H9 (cell line): ENCODE results near the gene DHX30. TPM values are rescaled to one million over a fixed set of nuclear protein-coding genes. Genes with fewer than 3 reads are reported as not detected.

Experiments used
- DNase-seq: peaks from one replicate; pipeline ENCODE4 v3.0.0-alpha.2; 2017
- H2AFZ ChIP-seq: one replicate; pipeline ENCODE4 v1.6.1; 2013; ENCODE audit warnings: mild to moderate bottlenecking, low read length, control low read depth, moderate library complexity
- H2AK5ac ChIP-seq: 2 replicates; pipeline ENCODE4 v1.6.1; 2013; ENCODE audit warnings: low read length, control low read depth, mixed read lengths; ENCODE audit not compliant: insufficient read length
- H2BK120ac ChIP-seq: one replicate; pipeline ENCODE4 v1.6.1; 2013; ENCODE audit warnings: low read depth, mild to moderate bottlenecking, low read length, control low read depth, inconsistent platforms; ENCODE audit not compliant: poor library complexity, severe bottlenecking
- H2BK12ac ChIP-seq: 2 replicates; pipeline ENCODE4 v1.6.1; 2013; ENCODE audit warnings: low read length, control low read depth, mixed read lengths, low read depth; ENCODE audit not compliant: insufficient read length
- H2BK15ac ChIP-seq: 2 replicates; pipeline ENCODE4 v1.6.1; 2013; ENCODE audit warnings: low read depth, low read length, control low read depth
- H2BK20ac ChIP-seq: one replicate; pipeline ENCODE4 v1.6.1; 2013; ENCODE audit warnings: low read depth, mild to moderate bottlenecking, low read length, control low read depth, inconsistent platforms; ENCODE audit not compliant: poor library complexity, severe bottlenecking
- H2BK5ac ChIP-seq: 2 replicates; pipeline ENCODE4 v1.6.1; 2013; ENCODE audit warnings: low read length, control low read depth, mixed read lengths; ENCODE audit not compliant: insufficient read length
- H3K14ac ChIP-seq: 2 replicates; pipeline ENCODE4 v1.6.1; 2013; ENCODE audit warnings: low read length, control low read depth; ENCODE audit not compliant: insufficient read depth
- H3K18ac ChIP-seq: 2 replicates; pipeline ENCODE4 v1.6.1; 2013; ENCODE audit warnings: low read depth, mild to moderate bottlenecking, mixed read lengths, low read length, control low read depth; ENCODE audit not compliant: insufficient read length
- H3K23ac ChIP-seq: 2 replicates; pipeline ENCODE4 v1.6.1; 2013; ENCODE audit warnings: low read length, control low read depth, mixed read lengths, low read depth; ENCODE audit not compliant: insufficient read length
- H3K23me2 ChIP-seq: 2 replicates; pipeline ENCODE4 v1.6.1; 2013; ENCODE audit warnings: low read depth, mild to moderate bottlenecking, mixed read lengths, low read length, control low read depth; ENCODE audit not compliant: insufficient read length, poor library complexity, severe bottlenecking
- H3K27ac ChIP-seq: 2 replicates; pipeline ENCODE4 v1.5.1; 2013; ENCODE audit warnings: low read length, control low read depth, mixed read lengths, low read depth; ENCODE audit not compliant: insufficient read length
- H3K27me3 ChIP-seq: 2 replicates; pipeline ENCODE4 v1.6.1; 2013; ENCODE audit warnings: low read length, control low read depth, inconsistent platforms; ENCODE audit not compliant: insufficient read depth
- H3K4ac ChIP-seq: 2 replicates; pipeline ENCODE4 v1.6.1; 2013; ENCODE audit warnings: low read depth, mild to moderate bottlenecking, control low read depth, inconsistent platforms, low read length, moderate library complexity
- H3K4me1 ChIP-seq: 2 replicates; pipeline ENCODE4 v1.6.1; 2013; ENCODE audit warnings: low read length, control low read depth, inconsistent platforms; ENCODE audit not compliant: insufficient read depth
- H3K4me2 ChIP-seq: 2 replicates; pipeline ENCODE4 v1.6.1; 2013; ENCODE audit warnings: low read length, control low read depth, mixed read lengths; ENCODE audit not compliant: insufficient read length, insufficient read depth
- H3K56ac ChIP-seq: 2 replicates; pipeline ENCODE4 v1.6.1; 2013; ENCODE audit warnings: low read depth, mild to moderate bottlenecking, mixed read lengths, low read length, control low read depth; ENCODE audit not compliant: insufficient read length
- H3K79me1 ChIP-seq: 2 replicates; pipeline ENCODE4 v1.6.1; 2013; ENCODE audit warnings: low read depth, mild to moderate bottlenecking, moderate library complexity, low read length, control low read depth, inconsistent platforms; ENCODE audit not compliant: insufficient read depth, poor library complexity, severe bottlenecking
- H3K79me2 ChIP-seq: 2 replicates; pipeline ENCODE4 v1.6.1; 2013; ENCODE audit warnings: low read length, control low read depth, inconsistent platforms; ENCODE audit not compliant: insufficient read depth
- H3K9ac ChIP-seq: 2 replicates; pipeline ENCODE4 v1.6.1; 2013; ENCODE audit warnings: low read length, control low read depth, mixed read lengths; ENCODE audit not compliant: insufficient read length; ENCODE audit errors: extremely low read depth
- H3K9me3 ChIP-seq: one replicate; pipeline ENCODE4 v1.6.1; 2013; ENCODE audit warnings: low read depth, low read length, inconsistent platforms; ENCODE audit not compliant: control insufficient read depth
- H3T11ph ChIP-seq: one replicate; pipeline ENCODE4 v1.6.1; 2013; ENCODE audit warnings: mild to moderate bottlenecking, low read length, control low read depth, inconsistent platforms
- H4K20me1 ChIP-seq: one replicate; pipeline ENCODE4 v1.6.1; 2013; ENCODE audit not compliant: control insufficient read depth, insufficient read length, insufficient read depth
- H4K5ac ChIP-seq: 2 replicates; pipeline ENCODE4 v1.6.1; 2013; ENCODE audit warnings: low read depth, mild to moderate bottlenecking, mixed read lengths, low read length, control low read depth; ENCODE audit not compliant: insufficient read length
- H4K8ac ChIP-seq: replicated peaks from 2 replicates; pipeline ENCODE4 v1.6.1; 2013; ENCODE audit warnings: low read length, control low read depth, mixed read lengths, low read depth; ENCODE audit not compliant: insufficient read length
- H4K91ac ChIP-seq: 2 replicates; pipeline ENCODE4 v1.6.1; 2013; ENCODE audit warnings: low read depth, mild to moderate bottlenecking, moderate library complexity, mixed read lengths, low read length, control low read depth; ENCODE audit not compliant: insufficient read length
- H3K27ac Mint-ChIP-seq, 3 experiments: 2 replicates in 2 of 3; 3 replicates in 1 of 3; pipeline ENCODE4 v1.8.0; 2020 to 2021; ENCODE audit warnings: mixed read lengths in 3 of 3, mild to moderate bottlenecking in 1 of 3, moderate library complexity in 1 of 3
- H3K27me3 Mint-ChIP-seq: 2 replicates; pipeline ENCODE4 v1.8.0; 2021; ENCODE audit warnings: low read depth, mild to moderate bottlenecking, moderate library complexity, mixed read lengths
- H3K36me3 Mint-ChIP-seq, 3 experiments: 2 replicates in 2 of 3; 3 replicates in 1 of 3; pipeline ENCODE4 v1.8.0; 2020 to 2021; ENCODE audit warnings: low read depth in 3 of 3, mixed read lengths in 3 of 3; ENCODE audit not compliant: insufficient read depth in 1 of 3
- H3K4me1 Mint-ChIP-seq, 2 experiments: 2 replicates each; pipeline ENCODE4 v1.8.0; 2020; ENCODE audit warnings: mixed read lengths in 2 of 2
- H3K4me3 Mint-ChIP-seq, 2 experiments: 2 replicates in 1 of 2; 3 replicates in 1 of 2; pipeline ENCODE4 v1.8.0; 2020 to 2021; ENCODE audit warnings: mild to moderate bottlenecking in 2 of 2, mixed read lengths in 2 of 2, moderate library complexity in 1 of 2
- H3K9me3 Mint-ChIP-seq, 2 experiments: 2 replicates in 1 of 2; 3 replicates in 1 of 2; pipeline ENCODE4 v1.8.0; 2020; ENCODE audit warnings: mild to moderate bottlenecking in 2 of 2, mixed read lengths in 2 of 2, moderate library complexity in 1 of 2
- CTCF ChIP-seq: fragments of 200-600 bp; sonication (generic); conservative IDR thresholded peaks from 3 replicates; pipeline ENCODE4 v1.8.0; 2021; ENCODE audit warnings: antibody characterized with exemption, mild to moderate bottlenecking
- WGBS: extraction: QIAGEN DNeasy Blood & Tissue Kit; methylation state at CpG from one replicate; pipeline ENCODE4 v1.1.7; 2013; ENCODE audit warnings: missing lambda C conversion rate, low lambda C conversion rate, mixed read lengths; ENCODE audit not compliant: insufficient read length; ENCODE audit errors: extremely low coverage; 5-methylcytosine and 5-hydroxymethylcytosine counted together
- total RNA-seq: library from RNA; stranded (reverse); gene quantifications from 2 replicates; pipeline ENCODE4 v1.2.1, GENCODE V29; 2021

The DHX30 gene
- total RNA-seq, 1 experiment from 2014 or later = 107 TPM

- H3K4me1 ChIP-seq = no peaks in the 10 kb centered on the region
- no peak overlapping the region for H4K5ac ChIP-seq
- peaks cover 6% of the 10 kb centered on the region for H3K79me1 ChIP-seq
- Mint-ChIP-seq H3K27me3 (peaks cover 1% of the 10 kb centered on the region), H3K9me3 (no peaks in the 10 kb centered on the region), H3K36me3 (peaks cover 23 to 67% (median 55%) of the 10 kb centered on the region in 3 experiments; a peak in 6 of 7 replicates), H3K4me3 (no peak overlapping the region), H3K4me1 (no peaks in the 10 kb centered on the region), H3K27ac (peak overlapping the region in 2 of 3 experiments; percentile 10 to 81; a peak in 3 of 7 replicates)
- no peak overlapping the region for H2BK12ac ChIP-seq
- H2BK120ac ChIP-seq = no peak overlapping the region
- no peak for TF ChIP-seq CTCF
- H3K23me2 ChIP-seq = no peaks in the 10 kb centered on the region
- H2BK20ac ChIP-seq = no peak overlapping the region
- H3K9me3 ChIP-seq = no peaks in the 10 kb centered on the region
- no peak overlapping the region for H4K8ac ChIP-seq
- no peak overlapping the region for H4K91ac ChIP-seq
- H3K27me3 ChIP-seq = no peaks in the 10 kb centered on the region
- no peak overlapping the region for H3K56ac ChIP-seq
- H3T11ph ChIP-seq = no peak overlapping the region
- H4K20me1 ChIP-seq = no peaks in the 10 kb centered on the region
- H3K14ac ChIP-seq = no peak overlapping the region
- no peak overlapping the region for H3K18ac ChIP-seq
- no peak overlapping the region for H3K4me2 ChIP-seq
- no CpG with 5 or more reads among the region's 4 CpGs for WGBS
- no peak overlapping the region for H2BK5ac ChIP-seq
- H3K23ac ChIP-seq = no peak overlapping the region
- no peak for DNase-seq
- H3K27ac ChIP-seq = no peak overlapping the region
- H2AFZ ChIP-seq = no peak overlapping the region
- H3K9ac ChIP-seq = no peak overlapping the region
- H2AK5ac ChIP-seq = no peak overlapping the region
- no peak overlapping the region for H3K4ac ChIP-seq
- H2BK15ac ChIP-seq = no peak overlapping the region
- peaks cover 43% of the 10 kb centered on the region; the same call in 1 of the 2 replicates for H3K79me2 ChIP-seq
Measured at GRCh38 chr3:47762233-47762632, 40.7 kb upstream of the DHX30 start.
